Loucy (cell line): ENCODE results near the gene SLAMF6.

Source experiments
- CTCF ChIP-seq: fragments of 200-600 bp; sonication (generic); conservative IDR thresholded peaks from 2 replicates; pipeline ENCODE4 v1.5.1; 2014; ENCODE audit warnings: mild to moderate bottlenecking, antibody characterized with exemption, low read length
- EZH2phosphoT487 ChIP-seq: fragments of 200-600 bp; IDR thresholded peaks from 2 replicates; pipeline ENCODE4 v1.6.1; 2018; ENCODE audit warnings: antibody characterized with exemption, mild to moderate bottlenecking, moderate library complexity, borderline replicate concordance

- no peak for TF ChIP-seq CTCF
- TF ChIP-seq EZH2phosphoT487 = no peak
Measured at GRCh38 chr1:160540859-160541233, 17.8 kb upstream of the SLAMF6 start.
